SU-DHL-6 (cell line): ENCODE results near the gene CCKAR.

Source experiments
- CTCF ChIP-seq: fragments of 200-600 bp; sonication (generic); IDR thresholded peaks from one replicate; pipeline ENCODE4 v1.5.1; 2017; ENCODE audit warnings: antibody characterized with exemption, mild to moderate bottlenecking, low read length, moderate library complexity; ENCODE audit not compliant: insufficient read depth, poor library complexity, severe bottlenecking
- EZH2phosphoT487 ChIP-seq: fragments of 200-600 bp; sonication (generic), shearing (Covaris generic); conservative IDR thresholded peaks from 2 replicates; pipeline ENCODE4 v1.6.1; 2018; ENCODE audit warnings: mild to moderate bottlenecking, antibody characterized with exemption, low read length, moderate library complexity, mixed read lengths

- TF ChIP-seq CTCF (no peak), EZH2phosphoT487 (no peak)
These were observed 35.0 kb upstream of the CCKAR start for GRCh38 chr4:26525136-26525770.
